GM12878 (cell line): ENCODE measurements around the gene TTLL1. TPM values are rescaled to one million over a fixed set of nuclear protein-coding genes. Genes with fewer than 3 reads are reported as not detected.

ENCODE experiments used
- ATAC-seq: fragments of 200-7000 bp; cut with Tn5 transposase; 3 replicates; pipeline ENCODE4 v1.9.1; 2020; ENCODE audit warnings: mild to moderate bottlenecking, moderate library complexity
- BruUV-seq: library from RNA; stranded (reverse); fragments of 400-500 nt; replicated peaks from 2 replicates; lab custom pipeline; 2021; lab: Mats Ljungman, UMichigan
- CTCF ChIA-PET: fragments of 300-600 bp; sonication (Branson Sonifier 250); formaldehyde crosslinking; extraction: SDS; loops from one replicate; lab custom pipeline; 2021; ENCODE audit warnings: inconsistent platforms; lab: Yijun Ruan, JAX
- POLR2A ChIA-PET: fragments of 350-600 bp; formaldehyde crosslinking; extraction: SDS; loops from one replicate; lab custom pipeline; 2021; ENCODE audit warnings: inconsistent platforms; lab: Charles Lee
- RAD21 ChIA-PET: fragments of 300-600 bp; sonication (Branson Sonifier 250); formaldehyde crosslinking; loops from one replicate; lab custom pipeline; 2023; ENCODE audit warnings: antibody characterized with exemption; ENCODE audit not compliant: unreplicated experiment; lab: Charles Lee
- SMC1A ChIA-PET: fragments of 300-600 bp; sonication (Branson Sonifier 250); formaldehyde crosslinking; loops from one replicate; lab custom pipeline; 2023; ENCODE audit not compliant: unreplicated experiment, uncharacterized antibody; lab: Charles Lee
- DNase-seq: peaks from one replicate; pipeline ENCODE4 v3.0.0-alpha.2; 2011; ENCODE audit warnings: low read depth, low spot score
- FAIRE-seq: peaks from 3 replicates; lab custom pipeline; 2011; peaks lifted over from hg19 to GRCh38; lab: Jason Lieb, UNC
- H2AFZ ChIP-seq: 2 replicates; pipeline ENCODE4 v1.6.0; 2011; ENCODE audit warnings: low read depth, low read length, control low read depth; ENCODE audit not compliant: control insufficient read depth
- H3K27ac ChIP-seq: 2 replicates; pipeline ENCODE4 v1.5.1; 2011; ENCODE audit warnings: control low read depth; ENCODE audit not compliant: control insufficient read depth, insufficient read depth
- H3K27me3 ChIP-seq, 2 experiments: replicated peaks in 1 of 2; 2 replicates each; pipeline versions ENCODE4 v1.6.0 to v1.6.1; 2011; ENCODE audit warnings: low read length in 1 of 2; ENCODE audit not compliant: control insufficient read depth in 2 of 2, insufficient read depth in 2 of 2
- H3K36me3 ChIP-seq, 2 experiments: 2 replicates each; pipeline ENCODE4 v1.5.1; 2011; ENCODE audit warnings: low read length in 1 of 2; ENCODE audit not compliant: control insufficient read depth in 2 of 2, insufficient read depth in 2 of 2
- H3K4me1 ChIP-seq: 2 replicates; pipeline ENCODE4 v1.6.1; 2011; ENCODE audit warnings: mild to moderate bottlenecking, low read length, moderate library complexity, mixed read lengths; ENCODE audit not compliant: control insufficient read depth, insufficient read depth
- H3K4me2 ChIP-seq: 2 replicates; pipeline ENCODE4 v1.6.0; 2011; ENCODE audit warnings: control low read depth; ENCODE audit not compliant: control insufficient read depth, insufficient read depth
- H3K4me3 ChIP-seq: fragments of 200-600 bp; sonication (generic); 2 replicates; pipeline ENCODE4 v1.5.1; 2016
- H3K79me2 ChIP-seq: 2 replicates; pipeline ENCODE4 v1.6.0; 2011; ENCODE audit warnings: low read length; ENCODE audit not compliant: control insufficient read depth, insufficient read depth
- H3K9ac ChIP-seq: 2 replicates; pipeline ENCODE4 v1.8.0; 2011; ENCODE audit warnings: low read length, control low read depth, mixed read lengths; ENCODE audit not compliant: control insufficient read depth, insufficient read depth
- H3K9me3 ChIP-seq: replicated peaks from 3 replicates; pipeline ENCODE4 v1.5.1; 2011; ENCODE audit warnings: mild to moderate bottlenecking, low read length; ENCODE audit not compliant: control insufficient read depth, insufficient read depth
- H4K20me1 ChIP-seq: 2 replicates; pipeline ENCODE4 v1.6.0; 2011; ENCODE audit not compliant: control insufficient read depth, insufficient read depth
- BCLAF1 ChIP-seq: fragments of 450-650 bp; IDR thresholded peaks from 2 replicates; pipeline ENCODE4 v1.6.1; 2017; ENCODE audit warnings: antibody characterized with exemption, mild to moderate bottlenecking, moderate library complexity
- CEBPZ ChIP-seq: fragments of 150-350 bp; IDR thresholded peaks from 2 replicates; pipeline ENCODE4 v1.6.1; 2016; ENCODE audit warnings: low read depth, low read length
- CREM ChIP-seq: IDR thresholded peaks from 2 replicates; pipeline ENCODE4 v1.6.1; 2014; ENCODE audit warnings: antibody characterized with exemption, low read depth
- EED ChIP-seq: sonication (generic); IDR thresholded peaks from 2 replicates; pipeline ENCODE4 v1.6.1; 2016; ENCODE audit warnings: antibody characterized with exemption, low read depth
- GATAD2B ChIP-seq: fragments of 450-650 bp; conservative IDR thresholded peaks from 2 replicates; pipeline ENCODE4 v1.6.1; 2017; ENCODE audit warnings: low read depth, mild to moderate bottlenecking, moderate library complexity
- IRF4 ChIP-seq: IDR thresholded peaks from 2 replicates; pipeline ENCODE4 v1.6.1; 2011; ENCODE audit warnings: low read depth, low read length
- KAT2A ChIP-seq: conservative IDR thresholded peaks from 2 replicates; pipeline ENCODE4 v1.6.1; 2011; ENCODE audit warnings: low read depth, low read length; ENCODE audit not compliant: control insufficient read depth
- MEF2B ChIP-seq: fragments of 450-650 bp; IDR thresholded peaks from 2 replicates; pipeline ENCODE4 v1.6.1; 2018; ENCODE audit warnings: mild to moderate bottlenecking, moderate library complexity; ENCODE audit not compliant: partially characterized antibody, poor library complexity, severe bottlenecking
- MYB ChIP-seq: fragments of 150-350 bp; IDR thresholded peaks from 2 replicates; pipeline ENCODE4 v1.6.1; 2014; ENCODE audit warnings: mild to moderate bottlenecking, low read depth, low read length, borderline replicate concordance
- PAX5 ChIP-seq: IDR thresholded peaks from 2 replicates; pipeline ENCODE4 v1.6.1; 2011; ENCODE audit warnings: low read depth, low read length, borderline replicate concordance
- RUNX3 ChIP-seq: IDR thresholded peaks from 2 replicates; pipeline ENCODE4 v1.6.1; 2012; ENCODE audit warnings: low read length, inconsistent platforms
- TBL1XR1 ChIP-seq: IDR thresholded peaks from 2 replicates; pipeline ENCODE4 v1.6.1; 2012; ENCODE audit warnings: low read depth, low read length, improper control_type of control experiment
- ZBED1 ChIP-seq: IDR thresholded peaks from 2 replicates; pipeline ENCODE4 v1.6.1; 2016; ENCODE audit warnings: borderline replicate concordance
- ZNF622 ChIP-seq: fragments of 450-650 bp; IDR thresholded peaks from 2 replicates; pipeline ENCODE4 v1.6.1; 2017; ENCODE audit warnings: mild to moderate bottlenecking, inconsistent platforms
- WGBS: methylation state at CpG from one replicate; pipeline ENCODE4 v1.1.6; 2016; ENCODE audit warnings: low lambda C conversion rate; ENCODE audit not compliant: insufficient replicate concordance, insufficient coverage; ENCODE audit errors: missing lambda C conversion rate; 5-methylcytosine and 5-hydroxymethylcytosine counted together
- in situ Hi-C: fragments of 300-500 bp; cut with MboI; formaldehyde crosslinking; loops from 9 replicates; pipeline ENCODE4 v1.14.3; 2018; ENCODE audit warnings: mixed read lengths
- intact Hi-C: fragments of 100-400 bp; cut with micrococcal nuclease; formaldehyde crosslinking; loops from one replicate; pipeline ENCODE4 v1.14.2; 2022; ENCODE audit not compliant: unreplicated experiment
- polyA plus RNA-seq, 11 experiments: library from polyadenylated mRNA; depleted of rRNA in 4 of 11; unstranded in 6 of 11; stranded (reverse) in 5 of 11; fragments of >200 nt; fragmentation: Nextera tagmentation in 4 of 11; fragmentation: Illumina TruSeq in 1 of 11; extraction: Ambion mirVana in 4 of 11; extraction: Trizol in 1 of 11; gene quantifications; 1 replicate in 1 of 11; 2 replicates in 10 of 11; pipeline versions ENCODE4 v1.2.1 to v1.2.3, GENCODE V29; 2011 to 2016; ENCODE audit warnings: inconsistent platforms in 2 of 11, missing spikeins in 2 of 11, low read depth in 1 of 11
- total RNA-seq, 4 experiments: library from RNA; depleted of rRNA in 3 of 4; stranded (reverse); fragments of >200 nt in 3 of 4; fragmentation: Illumina TruSeq in 1 of 4; extraction: Trizol in 1 of 4; gene quantifications; 2 replicates each; pipeline versions ENCODE4 v1.2.1 to v1.2.3, GENCODE V29; 2013 to 2021

TTLL1 gene
- total and polyA plus RNA-seq, 10 of the 15 experiments (the other 5 are each of a cell fraction or from before 2014, with no cell fraction given) = 0.39 to 4.8 (median 3.2) TPM

- Histone ChIP-seq H3K4me1 (peaks cover 39% of the 10 kb centered on the region), H3K4me3 (no peak overlapping the region), H3K27me3 (peaks cover 0 to 3% of the 10 kb centered on the region in 2 experiments; a peak in 1 of 4 replicates), H3K9ac (no peak overlapping the region), H3K27ac (no peak overlapping the region), H2AFZ (no peak overlapping the region), H3K79me2 (no peaks in the 10 kb centered on the region), H3K36me3 (no peaks in the 10 kb centered on the region), H4K20me1 (no peaks in the 10 kb centered on the region), H3K4me2 (no peak overlapping the region), H3K9me3 (no peaks in the 10 kb centered on the region)
- ChIA-PET RAD21 (no interaction called here), SMC1A (interaction anchor here (0.6 kb wide), 1 partner anchor 15 kb away, joined by 3 read pairs; no protein-coding TSS in a partner anchor), CTCF (no interaction called here), POLR2A (interaction anchor here (0.7 kb wide), 1 partner anchor 14 kb away, joined by 5 read pairs; no protein-coding TSS in a partner anchor)
- 97% methylated on average over 7 of the region's 7 CpGs for WGBS
- intact Hi-C loops (no loop called here), in situ Hi-C loops (no loop called here)
- FAIRE-seq = no peak
- DNase-seq = no peak
- TF ChIP-seq EED = no peak
- TF ChIP-seq BCLAF1 = no peak
- TF ChIP-seq MYB = no peak
- no peak for TF ChIP-seq ZNF622
- no peak for TF ChIP-seq RUNX3
- no peak for TF ChIP-seq ZBED1
- TF ChIP-seq GATAD2B = no peak
- TF ChIP-seq TBL1XR1 = no peak
- no peak for TF ChIP-seq IRF4
- TF ChIP-seq KAT2A = no peak
- TF ChIP-seq MEF2B = no peak
- TF ChIP-seq PAX5 = no peak
- TF ChIP-seq CEBPZ = no peak
- TF ChIP-seq CREM = no peak
- BruUV-seq = no TSS peak
- ATAC-seq = no peak
These were observed 27.7 kb upstream of the TTLL1 start for GRCh38 chr22:43116932-43117331.
